Activated naive CD4-positive, alpha-beta T cell treated with anti-CD3 and anti-CD28 coated beads, Interleukin-2, amount 10 ng/mL, durations not matched to agents 7 days and 5 days (primary cell): ENCODE results near the gene SKI.
"Not testable (repeated sequence)": the region's sequence is repeated elsewhere in the genome, so short reads cannot be mapped to it uniquely, and the experiment has no call there.

Source experiments
- CTCF ChIA-PET: fragments of 350-600 bp; sonication (Branson Sonifier 250); formaldehyde crosslinking; loops from one replicate; lab custom pipeline; 2021; ENCODE audit warnings: antibody characterized with exemption; lab: Charles Lee
- DNase-seq: peaks from one replicate; pipeline ENCODE4 v3.0.0-alpha.2; 2020
- H3K27ac Mint-ChIP-seq: one replicate; pipeline ENCODE4 v1.8.0; 2021; ENCODE audit warnings: mild to moderate bottlenecking, moderate library complexity, mixed read lengths
- H3K27me3 Mint-ChIP-seq: one replicate; pipeline ENCODE4 v1.8.0; 2021; ENCODE audit warnings: mild to moderate bottlenecking, mixed read lengths
- H3K36me3 Mint-ChIP-seq: one replicate; pipeline ENCODE4 v1.8.0; 2021; ENCODE audit warnings: mixed read lengths
- H3K4me1 Mint-ChIP-seq: one replicate; pipeline ENCODE4 v1.8.0; 2021; ENCODE audit warnings: mixed read lengths
- H3K4me3 Mint-ChIP-seq: one replicate; pipeline ENCODE4 v1.8.0; 2021; ENCODE audit warnings: mild to moderate bottlenecking, moderate library complexity, mixed read lengths
- H3K9me3 Mint-ChIP-seq: one replicate; pipeline ENCODE4 v1.8.0; 2021; ENCODE audit warnings: mixed read lengths

The SKI gene

GRCh38 chr1:2255420-2256369 is 27.6 kb downstream of the SKI start:
- Mint-ChIP-seq H3K36me3 (peaks cover 63% of the 10 kb centered on the region), H3K9me3 (peaks cover 28% of the 10 kb centered on the region), H3K27me3 (no peaks in the 10 kb centered on the region), H3K4me3 (no peak overlapping the region), H3K27ac (no peak overlapping the region), H3K4me1 (peaks cover 55% of the 10 kb centered on the region)
- CTCF ChIA-PET, result interaction anchor here (0.7 to 1.7 kb wide), 4 partner anchors 30 to 126 kb away, joined by 3 to 5 read pairs (median 3); partner anchors contain the start of gene FAAP20
- DNase-seq, result peak; percentile 87

DNA sequence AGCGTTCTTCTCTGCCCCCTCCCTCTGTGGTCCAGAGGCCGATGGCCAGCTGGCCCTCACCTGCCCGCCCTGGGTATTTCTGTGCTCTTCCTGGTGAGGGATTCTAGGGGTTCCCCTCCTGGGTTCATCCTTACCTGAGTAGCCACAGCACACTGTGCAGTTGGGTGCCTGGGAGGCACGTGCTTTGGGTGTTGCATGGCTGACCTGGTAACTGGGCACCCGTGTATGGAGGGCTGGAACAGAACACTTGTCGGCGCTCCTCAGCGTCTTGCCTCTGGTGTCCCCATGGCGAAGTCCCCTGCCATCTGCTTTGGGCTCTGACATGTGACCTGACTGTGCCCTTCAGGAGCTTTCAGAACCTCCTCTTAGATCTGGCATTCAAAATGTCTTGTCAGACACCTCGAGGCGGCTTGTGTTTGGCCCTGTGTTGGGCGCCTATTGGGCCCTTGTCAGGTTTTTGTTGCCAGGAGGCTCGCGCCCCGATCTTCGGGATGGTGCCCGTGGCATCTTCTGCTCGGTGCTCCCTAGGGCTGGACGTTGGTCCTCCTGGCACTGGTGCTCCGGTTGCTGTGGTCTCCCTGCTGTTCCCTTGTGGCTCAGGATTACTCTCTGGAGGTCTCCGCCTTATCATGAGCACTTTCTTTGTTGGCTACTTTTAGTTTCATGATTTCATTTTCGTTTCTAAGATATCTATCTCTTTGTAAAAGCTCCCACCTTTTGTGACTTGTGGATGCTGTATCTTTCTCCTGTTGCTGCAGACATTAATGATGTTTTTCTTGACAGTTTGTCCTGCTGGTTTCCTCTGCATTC is 28.5 kb downstream of the SKI start:
- CTCF ChIA-PET, result interaction anchor here (0.8 kb wide), 1 partner anchor 43 kb away, joined by 3 read pairs; no protein-coding TSS in a partner anchor
- Mint-ChIP-seq H3K27me3 (no peaks in the 10 kb centered on the region), H3K4me1 (peaks cover 61% of the 10 kb centered on the region), H3K4me3 (peak overlapping the region; percentile 6), H3K27ac (no peak overlapping the region), H3K9me3 (peaks cover 25% of the 10 kb centered on the region), H3K36me3 (peaks cover 63% of the 10 kb centered on the region)
- no peak for DNase-seq

GRCh38 chr1:2257245-2257627 is 29.1 kb downstream of the SKI start:
- peak overlapping the region; percentile 6 for H3K4me3 Mint-ChIP-seq
- peaks cover 55% of the 10 kb centered on the region for H3K4me1 Mint-ChIP-seq
- H3K9me3 Mint-ChIP-seq, result peaks cover 25% of the 10 kb centered on the region
- CTCF ChIA-PET, result no interaction called here
- no peak overlapping the region for H3K27ac Mint-ChIP-seq
- no peak for DNase-seq
- H3K27me3 Mint-ChIP-seq, result no peaks in the 10 kb centered on the region
- peaks cover 57% of the 10 kb centered on the region for H3K36me3 Mint-ChIP-seq

GRCh38 chr1:2258122-2258681 is 30.1 kb downstream of the SKI start:
- Mint-ChIP-seq H3K4me3 (no peak overlapping the region), H3K4me1 (peaks cover 48% of the 10 kb centered on the region), H3K36me3 (peaks cover 48% of the 10 kb centered on the region), H3K9me3 (peaks cover 21% of the 10 kb centered on the region), H3K27me3 (no peaks in the 10 kb centered on the region), H3K27ac (peak overlapping the region; percentile 84)
- DNase-seq, result no peak
- CTCF ChIA-PET, result interaction anchor here (1.2 kb wide), 1 partner anchor 63 kb away, joined by 3 read pairs; no protein-coding TSS in a partner anchor

DNA sequence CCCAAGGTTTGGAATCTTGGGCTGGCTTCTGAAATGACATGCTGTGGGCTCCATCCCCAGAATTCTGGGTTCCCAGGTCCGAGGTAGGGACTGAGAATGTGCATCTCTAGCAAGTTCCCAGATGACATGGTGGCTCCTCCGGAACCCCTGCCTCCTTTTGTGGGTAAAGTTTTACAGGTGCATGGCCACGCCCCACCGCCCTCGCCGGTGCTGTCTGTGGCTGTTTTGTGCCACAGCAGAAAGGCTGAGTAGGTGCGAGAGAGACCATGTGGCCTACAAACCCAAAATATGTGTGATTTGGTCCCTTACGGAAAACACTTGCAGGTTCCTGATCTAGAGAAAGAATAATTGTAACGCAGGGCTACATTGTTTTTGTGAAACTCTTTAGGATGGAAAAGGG is 30.9 kb downstream of the SKI start:
- peaks cover 21% of the 10 kb centered on the region for H3K9me3 Mint-ChIP-seq
- peak overlapping the region; percentile 25 for H3K27ac Mint-ChIP-seq
- DNase-seq, result peak; percentile 65
- H3K27me3 Mint-ChIP-seq, result no peaks in the 10 kb centered on the region
- no peak overlapping the region for H3K4me3 Mint-ChIP-seq
- H3K36me3 Mint-ChIP-seq, result peaks cover 44% of the 10 kb centered on the region
- peaks cover 43% of the 10 kb centered on the region for H3K4me1 Mint-ChIP-seq
- CTCF ChIA-PET, result interaction anchor here (1.0 to 1.2 kb wide), 2 partner anchors 32 to 64 kb away, joined by 3 read pairs; no protein-coding TSS in a partner anchor

GRCh38 chr1:2259668-2260402 is 31.7 kb downstream of the SKI start:
- no peaks in the 10 kb centered on the region for H3K27me3 Mint-ChIP-seq
- CTCF ChIA-PET, result interaction anchor here (1.0 kb wide), 1 partner anchor 31 kb away, joined by 3 read pairs; no protein-coding TSS in a partner anchor
- H3K36me3 Mint-ChIP-seq, result peaks cover 37% of the 10 kb centered on the region
- peaks cover 44% of the 10 kb centered on the region for H3K4me1 Mint-ChIP-seq
- H3K9me3 Mint-ChIP-seq, result peaks cover 18% of the 10 kb centered on the region
- no peak for DNase-seq
- peak overlapping the region; percentile 67 for H3K27ac Mint-ChIP-seq
- H3K4me3 Mint-ChIP-seq, result no peak overlapping the region

GRCh38 chr1:2260470-2260869 is 32.4 kb downstream of the SKI start:
- DNase-seq, result not testable (repeated sequence)

DNA sequence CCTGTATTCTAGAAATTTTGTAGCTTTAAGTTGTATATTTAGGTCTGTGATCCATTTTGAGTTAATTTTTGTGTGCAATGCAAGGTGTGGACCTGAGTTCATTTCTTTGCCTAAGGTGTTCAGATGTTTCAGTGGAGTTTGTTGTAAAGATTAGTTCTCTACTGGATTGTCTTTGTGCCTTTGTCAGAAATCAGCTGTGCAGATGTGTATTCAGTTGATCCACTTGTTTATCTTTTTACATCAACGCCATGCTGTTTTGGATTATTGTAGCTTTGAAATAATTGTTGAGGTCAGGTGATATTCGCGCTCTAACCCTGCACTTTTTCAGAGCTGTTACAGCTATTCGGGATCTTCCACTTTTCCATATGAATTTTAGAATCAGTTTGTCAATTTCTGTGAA is 32.8 kb downstream of the SKI start:
- H3K9me3 Mint-ChIP-seq, result peaks cover 18% of the 10 kb centered on the region
- no peak for DNase-seq
- H3K27me3 Mint-ChIP-seq, result no peaks in the 10 kb centered on the region
- H3K4me3 Mint-ChIP-seq, result no peak overlapping the region
- no peak overlapping the region for H3K27ac Mint-ChIP-seq
- peaks cover 52% of the 10 kb centered on the region for H3K4me1 Mint-ChIP-seq
- CTCF ChIA-PET, result interaction anchor here (0.8 kb wide), 1 partner anchor 20 kb away, joined by 3 read pairs; no protein-coding TSS in a partner anchor
- H3K36me3 Mint-ChIP-seq, result peaks cover 40% of the 10 kb centered on the region

More at GRCh38 chr1:2260470-2260869, 32.4 kb downstream of the SKI start:
- not testable (repeated sequence) for H3K4me3 Mint-ChIP-seq, H3K27ac Mint-ChIP-seq, H3K27me3 Mint-ChIP-seq
- CTCF ChIA-PET, result interaction anchor here (0.8 kb wide), 1 partner anchor 19 kb away, joined by 3 read pairs; no protein-coding TSS in a partner anchor
- Mint-ChIP-seq H3K36me3 (peaks cover 40% of the 10 kb centered on the region), H3K4me1 (peaks cover 50% of the 10 kb centered on the region), H3K9me3 (peaks cover 18% of the 10 kb centered on the region)

GRCh38 chr1:2261476-2262395 is 33.6 kb downstream of the SKI start:
- peaks cover 43% of the 10 kb centered on the region for H3K36me3 Mint-ChIP-seq
- H3K27ac Mint-ChIP-seq, CTCF ChIA-PET, DNase-seq, H3K4me3 Mint-ChIP-seq, H3K27me3 Mint-ChIP-seq: not testable (repeated sequence)
- H3K9me3 Mint-ChIP-seq, result peaks cover 18% of the 10 kb centered on the region
- H3K4me1 Mint-ChIP-seq, result peaks cover 60% of the 10 kb centered on the region

- Mint-ChIP-seq H3K4me1 (peaks cover 25% of the 10 kb centered on the region), H3K9me3 (no peaks in the 10 kb centered on the region), H3K27me3 (no peaks in the 10 kb centered on the region), H3K27ac (peak overlapping the region; percentile 28), H3K4me3 (no peak overlapping the region), H3K36me3 (peaks cover 16% of the 10 kb centered on the region)
- DNase-seq, result no peak
- CTCF ChIA-PET, result no interaction called here
These were observed 38.3 kb downstream of the SKI start for GRCh38 chr1:2266301-2266975.

DNA sequence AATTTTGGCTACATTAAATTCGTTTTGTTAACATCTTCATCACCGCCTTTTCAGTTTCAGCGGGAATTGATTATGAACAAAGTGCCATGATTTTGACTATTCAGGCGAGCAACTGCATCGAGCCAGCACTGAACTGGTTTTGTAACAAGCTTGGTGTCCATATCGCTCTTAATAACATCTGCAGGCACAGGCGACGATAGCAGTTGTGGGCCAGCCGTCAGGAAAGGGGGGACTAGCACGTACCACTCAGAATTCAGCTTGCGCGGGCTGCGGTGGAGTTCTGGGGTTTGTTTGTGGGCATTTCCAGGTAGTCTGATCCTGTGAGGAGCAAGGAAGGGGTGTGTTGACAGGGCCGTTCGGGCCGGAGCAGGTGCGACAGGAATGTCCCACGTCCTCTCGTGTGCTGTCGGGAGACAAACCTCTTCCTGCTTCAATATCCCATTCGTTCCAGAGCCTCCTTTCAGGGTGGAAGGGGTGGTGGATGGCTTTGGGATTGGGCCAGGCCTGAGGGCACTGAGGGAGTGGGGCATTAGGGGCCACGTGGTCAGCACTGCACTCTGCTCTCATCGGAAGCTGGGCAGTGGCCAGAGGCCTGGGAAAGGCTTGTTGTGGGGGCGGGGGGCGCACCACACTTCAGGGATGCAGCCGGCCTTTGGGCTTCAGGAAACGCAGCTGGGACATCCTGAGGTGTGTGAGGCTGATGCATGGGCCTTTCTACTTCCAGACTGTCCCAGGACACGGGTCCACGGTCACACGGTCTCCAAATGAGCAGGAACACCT is 39.1 kb downstream of the SKI start:
- no peak overlapping the region for H3K27ac Mint-ChIP-seq
- no peak for DNase-seq
- H3K9me3 Mint-ChIP-seq, result no peaks in the 10 kb centered on the region
- H3K4me3 Mint-ChIP-seq, result no peak overlapping the region
- no peaks in the 10 kb centered on the region for H3K27me3 Mint-ChIP-seq
- CTCF ChIA-PET, result no interaction called here
- peaks cover 25% of the 10 kb centered on the region for H3K4me1 Mint-ChIP-seq
- H3K36me3 Mint-ChIP-seq, result peaks cover 16% of the 10 kb centered on the region
